ENCODE data around the gene MTOR. TPM values are rescaled to one million over a fixed set of nuclear protein-coding genes. Genes with fewer than 3 reads are reported as not detected.

MTOR gene
- total and polyA plus RNA-seq, 9 donors, result 11.7 to 32.4 (median 21.3) TPM

GRCh38 chr1:11179125-11179524 lies 83.2 kb downstream of the MTOR start:
- Histone ChIP-seq H3K36me3 (no peaks in the 10 kb centered on the region), H3K27ac (no peak overlapping the region), H3K4me1 (ENCODE audit: insufficient read depth) (peaks cover 7% of the 10 kb centered on the region), H3K9me3 (no peaks in the 10 kb centered on the region), H3K4me3 (no peak overlapping the region), H3K27me3 (no peaks in the 10 kb centered on the region)
- DNase-seq, result no peak
- TF ChIP-seq POLR2A (IDR thresholded peaks at IDR 0.05) (no peak), CTCF (IDR thresholded peaks at IDR 0.05) (no peak), EP300 (IDR thresholded peaks at IDR 0.05) (no peak)
- intact Hi-C loops (cut with DNase I), result no loop called here

- peaks cover 7% of the 10 kb centered on the region for H3K4me1 ChIP-seq (ENCODE audit: insufficient read depth)
- no peaks in the 10 kb centered on the region for H3K27me3 ChIP-seq
- H3K36me3 ChIP-seq, result no peaks in the 10 kb centered on the region
- 42 to 54% (median 49%) methylated on average over 7 of the region's 7 CpGs for WGBS, 3 donors
- no peak overlapping the region for H3K4me3 ChIP-seq
- TF ChIP-seq EP300 (IDR thresholded peaks at IDR 0.05), result no peak
- H3K27ac ChIP-seq, result no peak overlapping the region
- intact Hi-C loops (cut with DNase I), result no loop called here
- no peak for DNase-seq
- no peaks in the 10 kb centered on the region for H3K9me3 ChIP-seq
These were observed 84.0 kb downstream of the MTOR start for GRCh38 chr1:11178021-11179015.

- Histone ChIP-seq H3K36me3 (no peaks in the 10 kb centered on the region), H3K27me3 (no peaks in the 10 kb centered on the region), H3K27ac (no peak overlapping the region), H3K4me3 (no peak overlapping the region), H3K4me1 (ENCODE audit: insufficient read depth) (peaks cover 7% of the 10 kb centered on the region), H3K9me3 (no peaks in the 10 kb centered on the region)
- DNase-seq, result no peak
- intact Hi-C loops (cut with DNase I), result no loop called here
- WGBS, 3 donors, result 92 to 94% (median 92%) methylated on average over 11 of the region's 11 CpGs
- TF ChIP-seq CTCF (IDR thresholded peaks at IDR 0.05) (no peak), EP300 (IDR thresholded peaks at IDR 0.05) (no peak), POLR2A (IDR thresholded peaks at IDR 0.05) (no peak)
These were observed 86.2 kb downstream of the MTOR start for GRCh38 chr1:11176081-11176706.

GRCh38 chr1:11175461-11175860 lies 86.9 kb downstream of the MTOR start:
- TF ChIP-seq EP300 (IDR thresholded peaks at IDR 0.05) (no peak), CTCF (IDR thresholded peaks at IDR 0.05) (no peak), POLR2A (IDR thresholded peaks at IDR 0.05) (no peak)
- no peak for DNase-seq
- no peaks in the 10 kb centered on the region for H3K27me3 ChIP-seq
- no peaks in the 10 kb centered on the region for H3K36me3 ChIP-seq
- H3K27ac ChIP-seq, result no peak overlapping the region
- no peak overlapping the region for H3K4me3 ChIP-seq
- peaks cover 7% of the 10 kb centered on the region for H3K4me1 ChIP-seq (ENCODE audit: insufficient read depth)
- 94 to 99% (median 96%) methylated on average over 10 of the region's 10 CpGs for WGBS, 3 donors
- H3K9me3 ChIP-seq, result no peaks in the 10 kb centered on the region
- intact Hi-C loops (cut with DNase I), result no loop called here

Data from ovary (tissue), 9 donors.